CD8-positive, alpha-beta memory T cell (primary cell): ENCODE measurements around the gene SESTD1. TPM values are rescaled to one million over a fixed set of nuclear protein-coding genes. Genes with fewer than 3 reads are reported as not detected.

Source experiments
- CTCF ChIA-PET: fragments of 350-600 bp; sonication (Branson Sonifier 250); formaldehyde crosslinking; loops from one replicate; lab custom pipeline; 2021; ENCODE audit warnings: antibody characterized with exemption; lab: Charles Lee
- POLR2A ChIA-PET: fragments of 350-600 bp; sonication (Branson Sonifier 250); formaldehyde crosslinking; loops from one replicate; lab custom pipeline; 2021; ENCODE audit warnings: antibody characterized with exemption; lab: Charles Lee
- DNase-seq, 5 donors: peaks; one replicate each; pipeline versions ENCODE4 v3.0.0 to v3.0.0-alpha.2; 2020 to 2022; ENCODE audit warnings: mixed read lengths in 1 of 5
- H3K27ac ChIP-seq: one replicate; pipeline ENCODE4 v1.7.0; 2013; ENCODE audit warnings: low read depth, mild to moderate bottlenecking, low read length, moderate library complexity
- H3K27me3 ChIP-seq: 2 replicates; pipeline ENCODE4 v1.7.0; 2013; ENCODE audit warnings: low read length, mild to moderate bottlenecking; ENCODE audit not compliant: insufficient read depth, poor library complexity, severe bottlenecking
- H3K36me3 ChIP-seq: 2 replicates; pipeline ENCODE4 v1.7.0; 2013; ENCODE audit warnings: mild to moderate bottlenecking, low read length, moderate library complexity; ENCODE audit not compliant: insufficient read depth
- H3K4me1 ChIP-seq: 2 replicates; pipeline ENCODE4 v1.7.0; 2013; ENCODE audit warnings: mild to moderate bottlenecking, low read length, moderate library complexity; ENCODE audit not compliant: insufficient read depth
- H3K4me3 ChIP-seq: 2 replicates; pipeline ENCODE4 v1.7.0; 2013; ENCODE audit warnings: mild to moderate bottlenecking, low read length
- H3K9me3 ChIP-seq: 2 replicates; pipeline ENCODE4 v1.7.0; 2013; ENCODE audit warnings: mild to moderate bottlenecking, low read length
- H3K27ac Mint-ChIP-seq, 8 donors: one replicate each; pipeline ENCODE4 v1.8.0; 2020 to 2021; ENCODE audit warnings: mixed read lengths in 8 of 8, mild to moderate bottlenecking in 6 of 8, inconsistent platforms in 3 of 8, moderate library complexity in 3 of 8
- H3K27me3 Mint-ChIP-seq, 2 donors: one replicate each; pipeline ENCODE4 v1.8.0; 2020 to 2021; ENCODE audit warnings: mixed read lengths in 2 of 2, mild to moderate bottlenecking in 1 of 2, moderate library complexity in 1 of 2
- H3K36me3 Mint-ChIP-seq, 3 donors: one replicate each; pipeline ENCODE4 v1.8.0; 2020 to 2021; ENCODE audit warnings: mixed read lengths in 3 of 3, inconsistent platforms in 1 of 3, mild to moderate bottlenecking in 1 of 3
- H3K4me1 Mint-ChIP-seq, 3 donors: one replicate each; pipeline ENCODE4 v1.8.0; 2020 to 2021; ENCODE audit warnings: mixed read lengths in 3 of 3, inconsistent platforms in 1 of 3, mild to moderate bottlenecking in 1 of 3
- H3K4me3 Mint-ChIP-seq, 7 donors: one replicate each; pipeline ENCODE4 v1.8.0; 2020 to 2021; ENCODE audit warnings: mixed read lengths in 7 of 7, mild to moderate bottlenecking in 6 of 7, moderate library complexity in 4 of 7, inconsistent platforms in 2 of 7
- H3K9me3 Mint-ChIP-seq, 5 donors: one replicate each; pipeline ENCODE4 v1.8.0; 2020 to 2022; ENCODE audit warnings: mixed read lengths in 5 of 5, mild to moderate bottlenecking in 3 of 5, moderate library complexity in 2 of 5, inconsistent platforms in 1 of 5
- polyA plus RNA-seq: library from polyadenylated mRNA; unstranded; fragments of 300-500 nt; fragmentation: Illumina TruSeq; gene quantifications from one replicate; pipeline ENCODE4 v1.2.3, GENCODE V29; 2021
- total RNA-seq, 2 experiments: library from RNA; stranded (reverse); gene quantifications; one replicate each; pipeline ENCODE4 v1.2.3, GENCODE V29; 2021

Gene SESTD1
- total and polyA plus RNA-seq, 3 experiments from 2014 or later: 1.6 to 3.7 (median 2.2) TPM

GRCh38 chr2:179273461-179273962 lies 8.9 kb upstream of the SESTD1 start:
- H3K4me3 Mint-ChIP-seq: no peak overlapping the region
- peaks cover 0 to 5% (median 1%) of the 10 kb centered on the region in 5 donors for H3K9me3 Mint-ChIP-seq
- no peak overlapping the region for H3K27ac Mint-ChIP-seq
- no peaks in the 10 kb centered on the region for H3K36me3 Mint-ChIP-seq
- H3K4me1 Mint-ChIP-seq: no peaks in the 10 kb centered on the region
- H3K4me3 ChIP-seq: no peak overlapping the region
- H3K36me3 ChIP-seq: no peaks in the 10 kb centered on the region
- no peaks in the 10 kb centered on the region for H3K4me1 ChIP-seq
- no peak for DNase-seq
- no peak overlapping the region for H3K27ac ChIP-seq
- POLR2A ChIA-PET: no interaction called here
- H3K27me3 ChIP-seq: no peaks in the 10 kb centered on the region
- H3K27me3 Mint-ChIP-seq: peaks cover 0 to 9% of the 10 kb centered on the region in 2 donors
- CTCF ChIA-PET: no interaction called here
- no peaks in the 10 kb centered on the region for H3K9me3 ChIP-seq

- Histone ChIP-seq H3K27me3 (no peaks in the 10 kb centered on the region), H3K27ac (no peak overlapping the region), H3K36me3 (no peaks in the 10 kb centered on the region), H3K4me1 (no peaks in the 10 kb centered on the region), H3K4me3 (no peak overlapping the region), H3K9me3 (no peaks in the 10 kb centered on the region)
- ChIA-PET CTCF (no interaction called here), POLR2A (no interaction called here)
- Mint-ChIP-seq H3K36me3 (no peaks in the 10 kb centered on the region), H3K4me1 (no peaks in the 10 kb centered on the region), H3K27me3 (peaks cover 0 to 4% of the 10 kb centered on the region in 2 donors), H3K9me3 (peaks cover 0 to 5% (median 1%) of the 10 kb centered on the region in 5 donors), H3K27ac (no peak overlapping the region), H3K4me3 (no peak overlapping the region)
- no peak for DNase-seq
Observed at GRCh38 chr2:179272406-179273192, 8.0 kb upstream of the SESTD1 start.

- Histone ChIP-seq H3K36me3 (no peaks in the 10 kb centered on the region), H3K4me1 (no peaks in the 10 kb centered on the region), H3K27ac (no peak overlapping the region), H3K27me3 (no peaks in the 10 kb centered on the region), H3K4me3 (no peak overlapping the region), H3K9me3 (no peaks in the 10 kb centered on the region)
- no peak for DNase-seq
- H3K36me3 Mint-ChIP-seq: no peaks in the 10 kb centered on the region
- H3K4me1 Mint-ChIP-seq: peaks cover 0 to under 1% (median under 1%) of the 10 kb centered on the region in 3 donors
- ChIA-PET POLR2A (no interaction called here), CTCF (no interaction called here)
- H3K4me3 Mint-ChIP-seq: no peak overlapping the region
- no peak overlapping the region for H3K27ac Mint-ChIP-seq
- peaks cover 2 to 20% of the 10 kb centered on the region in 2 donors for H3K27me3 Mint-ChIP-seq
- H3K9me3 Mint-ChIP-seq: peaks cover 0 to 5% (median 1%) of the 10 kb centered on the region in 5 donors
Observed at GRCh38 chr2:179270689-179271088, 6.1 kb upstream of the SESTD1 start.

- Mint-ChIP-seq H3K4me1 (peaks cover 8 to 15% (median 13%) of the 10 kb centered on the region in 3 donors), H3K9me3 (peaks cover 0 to 7% (median 0%) of the 10 kb centered on the region in 5 donors), H3K4me3 (no peak overlapping the region), H3K36me3 (no peaks in the 10 kb centered on the region), H3K27ac (no peak overlapping the region), H3K27me3 (peaks cover 14 to 34% of the 10 kb centered on the region in 2 donors)
- ChIA-PET POLR2A (no interaction called here), CTCF (no interaction called here)
- Histone ChIP-seq H3K36me3 (no peaks in the 10 kb centered on the region), H3K27ac (no peak overlapping the region), H3K27me3 (no peaks in the 10 kb centered on the region), H3K4me1 (no peaks in the 10 kb centered on the region), H3K4me3 (no peak overlapping the region), H3K9me3 (no peaks in the 10 kb centered on the region)
- no peak for DNase-seq
Observed at GRCh38 chr2:179268277-179268925, 3.8 kb upstream of the SESTD1 start.

GRCh38 chr2:179266271-179266670 lies 1.6 kb upstream of the SESTD1 start:
- Mint-ChIP-seq H3K9me3 (peaks cover 0 to 7% (median 2%) of the 10 kb centered on the region in 5 donors), H3K4me1 (peaks cover 11 to 22% (median 20%) of the 10 kb centered on the region in 3 donors), H3K4me3 (peak overlapping the region in 4 of 7 donors; percentile 8 to 78 (median 40)), H3K27me3 (peaks cover 17 to 42% of the 10 kb centered on the region in 2 donors), H3K27ac (no peak overlapping the region), H3K36me3 (no peaks in the 10 kb centered on the region)
- ChIA-PET CTCF (no interaction called here), POLR2A (no interaction called here)
- H3K9me3 ChIP-seq: no peaks in the 10 kb centered on the region
- no peaks in the 10 kb centered on the region for H3K27me3 ChIP-seq
- H3K36me3 ChIP-seq: no peaks in the 10 kb centered on the region
- H3K27ac ChIP-seq: no peak overlapping the region
- DNase-seq: no peak
- no peak overlapping the region for H3K4me3 ChIP-seq
- H3K4me1 ChIP-seq: no peaks in the 10 kb centered on the region

- H3K27me3 Mint-ChIP-seq: peaks cover 20 to 47% of the 10 kb centered on the region in 2 donors
- DNase-seq: no peak
- Histone ChIP-seq H3K4me3 (peak overlapping the region; percentile 42), H3K9me3 (no peaks in the 10 kb centered on the region), H3K27ac (no peak overlapping the region), H3K36me3 (no peaks in the 10 kb centered on the region), H3K4me1 (no peaks in the 10 kb centered on the region), H3K27me3 (no peaks in the 10 kb centered on the region)
- POLR2A ChIA-PET: no interaction called here
- H3K4me1 Mint-ChIP-seq: peaks cover 11 to 22% (median 20%) of the 10 kb centered on the region in 3 donors
- no peaks in the 10 kb centered on the region for H3K36me3 Mint-ChIP-seq
- H3K9me3 Mint-ChIP-seq: peaks cover 0 to 7% (median 2%) of the 10 kb centered on the region in 5 donors
- CTCF ChIA-PET: no interaction called here
- peak overlapping the region; percentile 37 to 83 (median 64) for H3K4me3 Mint-ChIP-seq
- H3K27ac Mint-ChIP-seq: peak overlapping the region in 3 of 8 donors; percentile 10 to 58 (median 36)
Observed at GRCh38 chr2:179265082-179265510, 464 bp upstream of the SESTD1 start.

- Histone ChIP-seq H3K9me3 (no peaks in the 10 kb centered on the region), H3K4me1 (no peaks in the 10 kb centered on the region), H3K27ac (no peak overlapping the region), H3K36me3 (no peaks in the 10 kb centered on the region), H3K27me3 (no peaks in the 10 kb centered on the region), H3K4me3 (peak overlapping the region; percentile 39)
- POLR2A ChIA-PET: no interaction called here
- peaks cover 11 to 22% (median 20%) of the 10 kb centered on the region in 3 donors for H3K4me1 Mint-ChIP-seq
- CTCF ChIA-PET: interaction anchor here (1.3 kb wide), 1 partner anchor 9 kb away, joined by 3 read pairs; no protein-coding TSS in a partner anchor
- H3K27ac Mint-ChIP-seq: peak overlapping the region in 3 of 8 donors; percentile 35 to 54 (median 35)
- peak in 3 of 5 donors; percentile 3 to 12 (median 10) for DNase-seq
- peaks cover 20 to 45% of the 10 kb centered on the region in 2 donors for H3K27me3 Mint-ChIP-seq
- H3K36me3 Mint-ChIP-seq: no peaks in the 10 kb centered on the region
- H3K9me3 Mint-ChIP-seq: peaks cover 0 to 4% (median 2%) of the 10 kb centered on the region in 5 donors
- H3K4me3 Mint-ChIP-seq: peak overlapping the region; percentile 76 to 88 (median 81)
Observed at GRCh38 chr2:179263446-179264367, 925 bp downstream of the SESTD1 start.
